ENCODE data around the gene CCDC87. TPM values are rescaled to one million over a fixed set of nuclear protein-coding genes. Genes with fewer than 3 reads are reported as not detected.
"Not testable (repeated sequence)": the region's sequence is repeated elsewhere in the genome, so short reads cannot be mapped to it uniquely, and the experiment has no call there.

CCDC87 gene
- total RNA-seq, 2 donors from 2014 or later: 0.19 to 0.50 TPM

GRCh38 chr11:66595245-66595904, 2.5 kb upstream of the CCDC87 start:
- DNase-seq (ENCODE audit: low spot score in 2 of 2) (no peak), ATAC-seq (no peak)
- Mint-ChIP-seq H3K36me3 (peaks cover 5 to 6% of the 10 kb centered on the region in 2 donors), H3K27ac (peak overlapping the region; percentile 17 to 77), H3K9me3 (no peaks in the 10 kb centered on the region)

- peak overlapping the region; percentile 90 to 100 for H3K27ac Mint-ChIP-seq
- ATAC-seq: no peak
- peaks cover 5 to 6% of the 10 kb centered on the region in 2 donors for H3K36me3 Mint-ChIP-seq
- no peaks in the 10 kb centered on the region for H3K9me3 Mint-ChIP-seq
- DNase-seq (ENCODE audit: low spot score in 2 of 2): no peak
Measured at GRCh38 chr11:66593650-66594049, 787 bp upstream of the CCDC87 start.

GRCh38 chr11:66593303-66593635, 406 bp upstream of the CCDC87 start:
- Mint-ChIP-seq H3K36me3 (peaks cover 5 to 6% of the 10 kb centered on the region in 2 donors), H3K27ac (peak overlapping the region; percentile 90 to 100), H3K9me3 (no peaks in the 10 kb centered on the region)
- DNase-seq (ENCODE audit: low spot score in 2 of 2) (no peak), ATAC-seq (peak; percentile 3 to 7)

GRCh38 chr11:66591175-66591574, 1.7 kb downstream of the CCDC87 start:
- H3K36me3 Mint-ChIP-seq: peaks cover 5 to 6% of the 10 kb centered on the region in 2 donors

GRCh38 chr11:66589996-66590675, 2.7 kb downstream of the CCDC87 start:
- Mint-ChIP-seq H3K36me3 (peaks cover 5 to 6% of the 10 kb centered on the region in 2 donors), H3K27ac (no peak overlapping the region), H3K9me3 (no peaks in the 10 kb centered on the region)
- ATAC-seq (no peak), DNase-seq (ENCODE audit: low spot score in 2 of 2) (no peak)

More at GRCh38 chr11:66591175-66591574, 1.7 kb downstream of the CCDC87 start:
- DNase-seq (ENCODE audit: low spot score in 2 of 2) (no peak), ATAC-seq (no peak)
- Mint-ChIP-seq H3K27ac (no peak overlapping the region), H3K9me3 (no peaks in the 10 kb centered on the region)

GRCh38 chr11:66589315-66589714, 3.5 kb downstream of the CCDC87 start:
- H3K27ac Mint-ChIP-seq; H3K36me3 Mint-ChIP-seq; ATAC-seq; DNase-seq (ENCODE audit: low spot score in 2 of 2); H3K9me3 Mint-ChIP-seq: not testable (repeated sequence)

GRCh38 chr11:66586136-66586535, 6.7 kb downstream of the CCDC87 start:
- DNase-seq (ENCODE audit: low spot score in 2 of 2) (no peak), ATAC-seq (no peak)
- H3K36me3 Mint-ChIP-seq: peaks cover 0 to 6% of the 10 kb centered on the region in 2 donors
- H3K9me3 Mint-ChIP-seq: peaks cover 0 to 5% of the 10 kb centered on the region in 2 donors
- H3K27ac Mint-ChIP-seq: no peak overlapping the region

GRCh38 chr11:66585447-66585846, 7.4 kb downstream of the CCDC87 start:
- ATAC-seq; H3K36me3 Mint-ChIP-seq; H3K9me3 Mint-ChIP-seq; DNase-seq (ENCODE audit: low spot score in 2 of 2): not testable (repeated sequence)
- H3K27ac Mint-ChIP-seq: peak overlapping the region in 1 of 2 donors; percentile 37

- DNase-seq (ENCODE audit: low spot score in 2 of 2); H3K36me3 Mint-ChIP-seq; ATAC-seq; H3K9me3 Mint-ChIP-seq; H3K27ac Mint-ChIP-seq: not testable (repeated sequence)
Measured at GRCh38 chr11:66582565-66583147, 10.2 kb downstream of the CCDC87 start.

- DNase-seq (ENCODE audit: low spot score in 2 of 2) (no peak), ATAC-seq (no peak)
- peak overlapping the region in 1 of 2 donors; percentile 24 for H3K27ac Mint-ChIP-seq
- peaks cover 0 to 6% of the 10 kb centered on the region in 2 donors for H3K36me3 Mint-ChIP-seq
- peaks cover 0 to 5% of the 10 kb centered on the region in 2 donors for H3K9me3 Mint-ChIP-seq
Measured at GRCh38 chr11:66581261-66581660, 11.6 kb downstream of the CCDC87 start.

- Mint-ChIP-seq H3K36me3 (peaks cover 0 to 6% of the 10 kb centered on the region in 2 donors), H3K27ac (peak overlapping the region in 1 of 2 donors; percentile 24), H3K9me3 (peaks cover 0 to 5% of the 10 kb centered on the region in 2 donors)
- DNase-seq (ENCODE audit: low spot score in 2 of 2): no peak
- peak in 1 of 2 donors; percentile 42 for ATAC-seq
Measured at GRCh38 chr11:66580803-66581202, 12.1 kb downstream of the CCDC87 start.

- DNase-seq (ENCODE audit: low spot score in 2 of 2): peak; percentile 83 to 87
- Mint-ChIP-seq H3K9me3 (peaks cover 0 to 5% of the 10 kb centered on the region in 2 donors), H3K36me3 (peaks cover 0 to 6% of the 10 kb centered on the region in 2 donors), H3K27ac (no peak overlapping the region)
- peak; percentile 94 to 97 for ATAC-seq
Measured at GRCh38 chr11:66579017-66579606, 13.8 kb downstream of the CCDC87 start.

GRCh38 chr11:66570850-66571180, 22.0 kb downstream of the CCDC87 start:
- ATAC-seq: no peak
- H3K36me3 Mint-ChIP-seq: no peaks in the 10 kb centered on the region

GRCh38 chr11:66570079-66570849, 22.6 kb downstream of the CCDC87 start:
- Mint-ChIP-seq H3K9me3 (no peaks in the 10 kb centered on the region), H3K27ac (no peak overlapping the region), H3K36me3 (no peaks in the 10 kb centered on the region)
- ATAC-seq (no peak), DNase-seq (ENCODE audit: low spot score in 2 of 2) (no peak)

More at GRCh38 chr11:66570850-66571180, 22.0 kb downstream of the CCDC87 start:
- no peak for DNase-seq (ENCODE audit: low spot score in 2 of 2)
- Mint-ChIP-seq H3K27ac (no peak overlapping the region), H3K9me3 (no peaks in the 10 kb centered on the region)

GRCh38 chr11:66569076-66569475, 23.8 kb downstream of the CCDC87 start:
- Mint-ChIP-seq H3K27ac (peak overlapping the region in 1 of 2 donors; percentile 71), H3K9me3 (no peaks in the 10 kb centered on the region), H3K36me3 (no peaks in the 10 kb centered on the region)
- DNase-seq (ENCODE audit: low spot score in 2 of 2) (no peak), ATAC-seq (no peak)

GRCh38 chr11:66568124-66568916, 24.5 kb downstream of the CCDC87 start, which contains the start of gene CTSF:
CTSF (minus strand) TSS chr11:66568606; CDS start chr11:66568486, 120 bp downstream.
- no peaks in the 10 kb centered on the region for H3K36me3 Mint-ChIP-seq

More at GRCh38 chr11:66568124-66568916, 24.5 kb downstream of the CCDC87 start, which contains the start of gene CTSF:
- DNase-seq (ENCODE audit: low spot score in 2 of 2): peak; percentile 74 to 84
- H3K27ac Mint-ChIP-seq: peak within 1 kb of the TSS in 1 of 2 donors; percentile 71
- peak; percentile 96 to 97 for ATAC-seq
- H3K9me3 Mint-ChIP-seq: no peaks in the 10 kb centered on the region
